BE2C (cell line): Measurements from ENCODE around the gene CD40. TPM values are rescaled to one million over a fixed set of nuclear protein-coding genes. Genes with fewer than 3 reads are reported as not detected.
A peak's percentile ranks its signal among the peaks of the same experiment; 100 is the strongest.

Experiments
- DNase-seq: peaks from one replicate; pipeline ENCODE4 v3.0.0-alpha.2; 2020
- H3K27me3 ChIP-seq: fragments of 250-450 bp; sonication (Bioruptor Pico); 2 replicates; pipeline ENCODE4 v1.5.1; 2020; ENCODE audit warnings: mild to moderate bottlenecking
- H3K36me3 ChIP-seq: fragments of 250-450 bp; sonication (Bioruptor Pico); 2 replicates; pipeline ENCODE4 v1.5.1; 2020; ENCODE audit warnings: mild to moderate bottlenecking
- H3K4me1 ChIP-seq: fragments of 250-450 bp; sonication (Bioruptor Pico); 2 replicates; pipeline ENCODE4 v1.5.1; 2020
- H3K4me3 ChIP-seq: 2 replicates; pipeline ENCODE4 v1.5.1; 2011; ENCODE audit warnings: low read depth, low read length
- H3K9me3 ChIP-seq: fragments of 250-450 bp; sonication (Bioruptor Pico); 2 replicates; pipeline ENCODE4 v1.5.1; 2020
- polyA plus RNA-seq: library from polyadenylated mRNA; unstranded; fragments of >200 nt; gene quantifications from one replicate; pipeline ENCODE4 v1.2.1, GENCODE V29; 2012; ENCODE audit warnings: low read depth, missing spikeins; ENCODE audit not compliant: insufficient read length, insufficient read depth
- TF ChIP-seq, protein P1 (sequence below): IDR thresholded peaks from 2 replicates; pipeline ENCODE4 v1.5.1; 2012; ENCODE audit warnings: mild to moderate bottlenecking, low read depth, low read length

The CD40 gene
- 0.39 TPM for polyA plus RNA-seq

DNA sequence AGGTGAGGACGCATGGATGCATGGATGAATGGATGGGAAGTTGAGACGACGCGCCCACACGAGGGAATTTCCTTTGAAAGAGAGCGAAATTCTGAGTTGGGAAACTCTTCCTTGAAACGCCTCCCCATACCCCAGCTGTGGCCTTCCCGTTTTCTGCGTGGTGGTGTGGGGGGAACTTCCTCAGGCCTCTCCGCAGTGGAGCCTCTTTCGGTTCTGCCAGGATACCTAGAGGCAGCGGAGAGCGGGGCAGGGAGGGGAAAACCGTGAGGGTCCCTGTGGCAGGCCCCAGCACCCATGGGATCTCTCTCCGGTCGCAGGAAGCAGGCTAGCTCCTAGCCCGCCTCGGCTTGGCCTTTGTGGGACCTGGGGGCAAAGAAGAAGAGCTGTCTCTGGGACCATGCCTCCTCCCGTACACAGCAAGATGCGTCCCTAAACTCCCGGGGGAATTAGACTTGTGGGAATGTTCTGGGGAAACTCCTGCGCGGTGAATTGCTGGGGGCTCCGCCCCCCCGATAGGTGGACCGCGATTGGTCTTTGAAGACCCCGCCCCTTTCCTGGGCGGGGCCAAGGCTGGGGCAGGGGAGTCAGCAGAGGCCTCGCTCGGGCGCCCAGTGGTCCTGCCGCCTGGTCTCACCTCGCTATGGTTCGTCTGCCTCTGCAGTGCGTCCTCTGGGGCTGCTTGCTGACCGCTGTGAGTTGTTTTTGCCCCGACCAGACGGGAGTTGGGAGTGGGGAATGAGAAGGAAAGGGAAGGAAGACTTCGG is at the start of gene CD40:
TSS of gene CD40 (plus strand) at position 611 of the 764 bp plus-strand sequence. CDS start at position 641, 30 bp downstream.
- Histone ChIP-seq H3K4me1 (peaks cover 5% of the 10 kb centered on the region), H3K4me3 (peak within 1 kb of the TSS; percentile 19), H3K36me3 (no peaks in the 10 kb centered on the region), H3K27me3 (no peaks in the 10 kb centered on the region), H3K9me3 (no peaks in the 10 kb centered on the region)
- peak; percentile 89 for DNase-seq
- TF ChIP-seq, protein P1, sequence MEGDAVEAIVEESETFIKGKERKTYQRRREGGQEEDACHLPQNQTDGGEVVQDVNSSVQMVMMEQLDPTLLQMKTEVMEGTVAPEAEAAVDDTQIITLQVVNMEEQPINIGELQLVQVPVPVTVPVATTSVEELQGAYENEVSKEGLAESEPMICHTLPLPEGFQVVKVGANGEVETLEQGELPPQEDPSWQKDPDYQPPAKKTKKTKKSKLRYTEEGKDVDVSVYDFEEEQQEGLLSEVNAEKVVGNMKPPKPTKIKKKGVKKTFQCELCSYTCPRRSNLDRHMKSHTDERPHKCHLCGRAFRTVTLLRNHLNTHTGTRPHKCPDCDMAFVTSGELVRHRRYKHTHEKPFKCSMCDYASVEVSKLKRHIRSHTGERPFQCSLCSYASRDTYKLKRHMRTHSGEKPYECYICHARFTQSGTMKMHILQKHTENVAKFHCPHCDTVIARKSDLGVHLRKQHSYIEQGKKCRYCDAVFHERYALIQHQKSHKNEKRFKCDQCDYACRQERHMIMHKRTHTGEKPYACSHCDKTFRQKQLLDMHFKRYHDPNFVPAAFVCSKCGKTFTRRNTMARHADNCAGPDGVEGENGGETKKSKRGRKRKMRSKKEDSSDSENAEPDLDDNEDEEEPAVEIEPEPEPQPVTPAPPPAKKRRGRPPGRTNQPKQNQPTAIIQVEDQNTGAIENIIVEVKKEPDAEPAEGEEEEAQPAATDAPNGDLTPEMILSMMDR: no peak

DNA sequence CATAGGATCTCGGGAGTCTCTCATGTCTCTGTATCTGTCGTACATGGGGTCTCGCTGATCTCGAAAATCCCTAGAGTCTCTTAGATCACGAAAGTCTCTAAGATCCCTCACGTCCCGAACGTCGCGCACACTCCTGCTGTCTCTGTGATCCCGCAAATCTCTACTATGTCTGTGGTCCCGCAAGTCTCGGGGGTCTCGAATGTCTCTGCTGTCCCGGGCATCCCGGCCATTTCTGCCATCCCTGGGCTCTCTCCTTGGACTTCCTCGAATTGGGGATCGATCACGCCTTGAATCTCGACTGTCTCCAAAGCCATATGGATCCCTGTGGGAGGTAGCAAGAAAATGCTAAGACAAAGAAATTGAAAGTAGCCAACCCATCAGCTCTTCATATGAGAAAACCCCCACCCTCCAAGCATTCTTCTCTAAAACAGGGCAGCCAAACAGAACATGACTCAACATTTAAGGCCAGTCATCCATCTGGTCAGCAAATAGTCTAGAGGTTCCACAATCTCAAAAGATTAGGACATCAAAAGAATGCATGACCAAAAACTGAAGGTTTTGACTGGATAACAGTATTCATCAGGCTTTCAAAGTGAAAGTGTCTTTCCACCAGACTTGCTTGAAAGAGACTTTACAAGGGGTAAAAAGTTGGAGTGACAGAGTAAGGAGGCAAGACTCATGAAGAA is 47.8 kb upstream of the CD40 start:
- Histone ChIP-seq H3K27me3 (no peaks in the 10 kb centered on the region), H3K9me3 (no peaks in the 10 kb centered on the region), H3K4me1 (no peaks in the 10 kb centered on the region), H3K4me3 (no peak overlapping the region), H3K36me3 (peaks cover 52% of the 10 kb centered on the region)
- TF ChIP-seq, protein P1: no peak
- no peak for DNase-seq

DNA sequence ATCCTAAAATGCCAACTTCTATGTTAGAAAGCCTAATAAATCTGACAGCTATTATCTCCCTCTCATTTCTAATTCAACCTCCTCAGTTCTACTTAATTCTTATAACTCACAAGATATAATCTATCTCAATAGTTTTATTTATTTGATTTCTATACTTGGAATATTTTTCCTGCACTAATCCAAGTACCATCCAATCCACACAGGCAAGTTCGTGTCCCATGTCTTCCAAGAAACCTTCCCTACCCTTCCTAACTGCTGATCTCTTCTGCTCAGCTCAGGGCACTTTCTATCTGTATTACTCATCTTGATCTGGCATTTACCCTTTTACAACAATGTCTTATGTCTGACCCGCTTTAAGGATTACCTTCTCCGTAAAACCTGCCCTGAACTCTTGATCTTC is 46.5 kb upstream of the CD40 start:
- H3K36me3 ChIP-seq: peaks cover 49% of the 10 kb centered on the region

DNA sequence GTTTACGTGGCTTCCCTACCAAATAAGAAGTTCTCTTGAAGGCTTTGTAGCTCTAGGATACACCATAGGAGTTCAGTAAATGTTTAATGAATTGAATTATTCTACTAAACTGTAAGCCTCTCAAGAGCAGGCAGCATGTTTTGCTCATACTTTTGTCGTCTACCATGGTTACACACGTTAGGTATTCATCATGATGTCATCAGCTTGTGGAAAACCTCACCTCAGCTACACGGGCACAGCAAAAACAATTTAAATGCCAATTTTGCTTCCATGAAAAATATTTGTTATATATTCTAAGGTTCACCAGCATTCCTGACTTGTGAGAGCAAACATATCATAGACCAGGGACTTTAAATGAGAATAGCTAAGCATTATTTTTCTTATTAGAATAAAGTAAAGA is 45.1 kb upstream of the CD40 start:
- TF ChIP-seq, protein P1: no peak
- peaks cover 43% of the 10 kb centered on the region for H3K36me3 ChIP-seq

More for the DNA sequence above, 46.5 kb upstream of the CD40 start:
- TF ChIP-seq, protein P1: no peak
- H3K4me1 ChIP-seq: no peaks in the 10 kb centered on the region
- no peak for DNase-seq
- H3K27me3 ChIP-seq: no peaks in the 10 kb centered on the region
- no peak overlapping the region for H3K4me3 ChIP-seq
- no peaks in the 10 kb centered on the region for H3K9me3 ChIP-seq

DNA sequence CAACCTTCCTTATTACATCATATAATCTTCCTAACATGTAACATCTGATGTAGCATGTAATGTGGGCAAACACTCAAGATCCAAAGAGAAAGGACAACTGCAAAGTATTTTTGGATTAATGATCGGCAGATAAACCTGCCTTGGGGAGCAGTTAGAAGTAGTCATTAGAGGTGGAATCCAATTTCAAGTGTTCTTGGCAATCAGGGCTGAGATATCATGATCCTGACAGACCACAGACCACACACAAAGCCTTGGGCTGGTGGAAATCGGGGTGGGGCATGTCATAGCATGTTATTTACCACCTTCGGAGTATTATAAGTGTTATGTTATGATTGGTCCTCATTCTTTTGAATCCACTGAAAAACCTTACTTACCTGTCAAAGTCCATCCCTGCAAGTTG is 44.7 kb upstream of the CD40 start:
- Histone ChIP-seq H3K36me3 (peaks cover 43% of the 10 kb centered on the region), H3K27me3 (no peaks in the 10 kb centered on the region; the same call in 1 of the 2 replicates), H3K4me1 (no peaks in the 10 kb centered on the region), H3K4me3 (no peak overlapping the region), H3K9me3 (no peaks in the 10 kb centered on the region)
- no peak for DNase-seq
- TF ChIP-seq, protein P1: no peak

More for the DNA sequence above, 45.1 kb upstream of the CD40 start:
- Histone ChIP-seq H3K27me3 (no peaks in the 10 kb centered on the region; the same call in 1 of the 2 replicates), H3K4me3 (no peak overlapping the region), H3K4me1 (no peaks in the 10 kb centered on the region), H3K9me3 (no peaks in the 10 kb centered on the region)
- no peak for DNase-seq
